ENCODE results near the gene CCDC87.
"Not testable (repeated sequence)": the region's sequence is repeated elsewhere in the genome, so short reads cannot be mapped to it uniquely, and the experiment has no call there.

The CCDC87 gene

DNA sequence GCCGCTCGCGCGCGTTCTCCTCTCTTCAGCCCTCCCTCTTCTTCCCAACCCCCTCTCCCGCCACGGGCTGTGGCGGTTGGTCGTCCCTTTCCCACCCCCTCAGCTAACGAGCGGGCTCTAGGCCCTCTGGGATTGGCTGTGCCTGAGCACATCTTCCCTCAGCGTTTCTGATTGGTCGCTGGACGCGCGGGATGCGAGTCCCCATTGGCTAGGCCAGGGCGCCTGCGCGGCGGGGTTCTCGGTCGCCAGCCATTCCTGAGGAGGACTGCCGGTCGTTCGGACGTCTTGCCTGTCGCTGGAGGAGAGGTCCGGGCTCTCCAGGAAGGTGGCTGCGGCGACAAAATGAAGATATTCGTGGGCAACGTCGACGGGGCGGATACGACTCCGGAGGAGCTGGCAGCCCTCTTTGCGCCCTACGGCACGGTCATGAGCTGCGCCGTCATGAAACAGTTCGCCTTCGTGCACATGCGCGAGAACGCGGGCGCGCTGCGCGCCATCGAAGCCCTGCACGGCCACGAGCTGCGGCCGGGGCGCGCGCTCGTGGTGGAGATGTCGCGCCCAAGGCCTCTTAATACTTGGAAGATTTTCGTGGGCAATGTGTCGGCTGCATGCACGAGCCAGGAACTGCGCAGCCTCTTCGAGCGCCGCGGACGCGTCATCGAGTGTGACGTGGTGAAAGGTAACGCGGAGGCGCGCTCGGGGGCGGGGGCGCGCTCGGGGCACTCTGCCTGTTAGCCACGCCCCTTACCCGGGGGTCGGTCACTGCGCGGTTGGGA is 23.7 kb upstream of the CCDC87 start, which contains the start of gene RBM14:
Gene RBM14 (plus strand): TSS at position 252 of the 776 bp plus-strand sequence. CDS start 91 bp downstream, at position 343.
- DNase-seq: peak; percentile 97 to 98

GRCh38 chr11:66614073-66614472 is 21.2 kb upstream of the CCDC87 start:
- DNase-seq: no peak

GRCh38 chr11:66612458-66612857 is 19.6 kb upstream of the CCDC87 start:
- DNase-seq: no peak

DNA sequence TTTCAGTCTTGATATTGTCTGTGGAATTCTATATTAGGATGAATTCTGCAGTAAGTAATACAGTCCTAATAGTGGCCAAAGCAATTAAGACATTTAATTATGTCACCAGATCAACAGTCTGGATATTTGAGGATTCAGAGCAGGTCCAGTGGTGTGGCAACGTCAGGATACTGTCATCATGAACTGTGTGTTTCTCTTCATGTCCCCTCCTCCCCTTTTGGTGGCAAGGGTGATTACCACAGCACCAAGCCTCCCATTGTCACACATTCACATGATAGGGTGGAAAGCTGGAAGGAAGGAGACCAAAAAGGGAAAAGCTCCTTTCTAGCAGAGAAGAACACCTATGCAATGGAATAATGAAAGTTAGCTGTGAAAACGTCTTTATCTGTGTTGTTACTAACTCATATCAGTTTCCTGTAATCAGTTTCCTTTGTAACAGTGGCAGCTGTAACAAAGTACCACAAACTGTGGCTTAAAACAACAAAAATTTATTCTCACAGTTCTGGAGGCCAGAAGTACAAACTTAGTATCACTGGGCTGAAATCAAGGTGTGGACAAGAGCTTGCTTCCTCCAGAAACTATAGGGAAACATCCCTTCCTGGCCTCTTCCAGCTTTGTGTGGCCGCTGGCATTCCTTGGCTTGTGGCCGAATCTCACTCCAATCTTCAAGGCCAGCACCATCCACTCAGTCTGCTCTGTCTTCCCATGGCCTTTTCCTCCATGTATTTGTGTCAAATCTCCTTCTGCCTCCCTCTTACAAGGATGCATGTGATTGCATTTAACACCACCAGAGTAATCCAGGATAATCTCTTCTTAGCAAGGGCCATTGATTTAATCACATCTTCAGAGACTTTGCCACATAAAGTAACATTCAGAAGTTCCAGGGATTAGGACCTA is 17.1 kb upstream of the CCDC87 start:
- no peak for DNase-seq

DNA sequence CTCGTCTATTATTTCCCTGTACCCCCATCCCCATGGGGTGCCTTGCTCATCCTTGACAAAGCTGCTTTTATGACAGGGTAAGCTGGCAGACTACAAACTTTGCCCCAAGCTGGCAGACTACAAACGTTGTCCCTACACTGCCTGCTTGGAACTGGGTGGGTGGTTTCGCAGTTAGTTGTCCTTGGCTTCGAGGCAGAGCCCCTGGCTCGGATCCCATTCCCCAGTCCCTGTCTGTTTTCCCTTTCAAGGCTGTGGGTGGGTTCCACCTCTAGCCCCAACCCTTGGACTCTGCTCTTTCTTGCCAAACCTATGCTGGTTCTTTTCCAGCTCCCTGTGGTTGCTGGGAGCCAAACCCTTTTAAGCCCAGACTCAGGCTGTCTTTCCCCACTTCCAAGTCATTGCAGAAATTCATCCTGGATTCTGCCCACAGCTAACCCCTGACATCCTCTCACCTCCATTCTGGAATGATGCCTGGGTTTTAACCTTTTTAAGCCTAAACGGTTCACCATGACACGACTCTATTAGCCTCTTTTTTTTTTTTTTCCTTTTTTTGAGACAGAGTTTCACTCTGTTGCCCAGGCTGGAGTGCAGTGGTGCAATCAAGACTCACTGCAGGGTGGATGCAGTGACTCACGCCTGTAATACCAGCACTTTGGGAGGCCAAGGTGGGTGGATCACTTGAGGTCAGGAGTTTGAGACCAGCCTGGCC is 14.4 kb upstream of the CCDC87 start:
- no peak for DNase-seq

- not testable (repeated sequence) for DNase-seq
These were observed 13.7 kb upstream of the CCDC87 start for GRCh38 chr11:66606608-66607007.

- no peak for DNase-seq
These were observed 11.3 kb upstream of the CCDC87 start for GRCh38 chr11:66604155-66604554.

- no peak for DNase-seq
These were observed 10.2 kb upstream of the CCDC87 start for GRCh38 chr11:66603072-66603471.

DNA sequence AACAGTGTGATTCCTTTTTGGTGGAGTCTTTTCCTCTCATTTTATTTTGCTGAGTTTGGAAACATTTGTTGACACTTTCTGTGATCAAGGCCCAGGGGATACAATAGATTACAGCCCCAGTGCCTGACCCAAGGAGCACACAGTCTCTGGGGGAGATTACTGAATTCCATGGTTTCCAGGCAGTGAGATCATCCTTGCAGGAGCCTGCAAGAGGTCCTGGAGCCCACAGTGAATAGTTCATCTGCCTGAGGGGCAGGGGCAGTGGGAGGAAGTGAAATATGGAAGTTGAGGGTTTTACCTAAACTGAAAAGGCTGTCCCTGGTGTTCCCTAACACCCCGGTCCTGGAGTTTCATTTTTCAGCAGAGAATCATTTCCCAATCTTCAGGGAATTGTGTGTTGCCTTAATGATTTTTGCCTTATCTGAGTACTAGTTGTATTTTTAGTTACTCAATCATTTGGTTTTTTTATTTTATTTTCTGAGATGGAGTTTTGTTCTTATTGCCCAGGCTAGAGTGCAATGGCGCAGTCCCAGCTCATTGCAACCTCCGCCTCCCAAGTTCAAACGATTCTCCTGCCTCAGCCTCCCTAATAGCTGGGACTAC is 7.9 kb upstream of the CCDC87 start:
- no peak for DNase-seq

- no peak for DNase-seq
These were observed 7.4 kb upstream of the CCDC87 start for GRCh38 chr11:66600219-66600618.

GRCh38 chr11:66598993-66599392 is 6.1 kb upstream of the CCDC87 start:
- no peak for DNase-seq

DNA sequence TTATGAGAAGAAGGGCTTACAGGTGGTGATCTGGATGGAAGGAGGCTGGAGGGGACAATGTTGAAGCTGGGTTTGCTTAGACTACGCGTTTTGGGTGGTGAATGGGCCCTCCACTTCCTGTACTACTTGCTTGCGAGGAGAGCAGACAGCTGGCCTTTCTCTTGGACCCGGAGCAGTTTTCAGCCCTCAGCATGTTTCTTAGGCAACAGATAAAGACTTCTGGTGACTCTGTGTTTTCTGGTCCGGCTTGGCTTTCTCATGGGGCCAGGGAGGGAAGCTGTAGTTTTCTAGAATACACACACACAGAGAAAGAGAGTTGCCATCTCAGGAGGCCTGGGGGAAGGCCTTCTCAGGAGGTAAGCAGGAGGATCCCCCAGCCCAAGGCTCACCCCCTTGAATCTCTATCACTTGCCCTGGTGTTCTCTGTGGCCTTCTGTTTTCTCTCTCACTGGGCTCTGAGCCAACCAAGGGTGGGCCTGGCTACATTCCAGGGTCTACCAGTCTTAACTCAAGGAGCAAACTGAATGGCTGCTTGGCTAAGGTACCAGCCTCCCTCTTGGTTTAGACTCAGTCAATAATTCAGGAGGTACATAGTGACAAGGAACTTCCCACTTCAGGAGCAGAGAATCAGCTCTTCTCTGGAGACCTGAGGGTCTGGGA is 2.5 kb upstream of the CCDC87 start:
- no peak for DNase-seq

DNA sequence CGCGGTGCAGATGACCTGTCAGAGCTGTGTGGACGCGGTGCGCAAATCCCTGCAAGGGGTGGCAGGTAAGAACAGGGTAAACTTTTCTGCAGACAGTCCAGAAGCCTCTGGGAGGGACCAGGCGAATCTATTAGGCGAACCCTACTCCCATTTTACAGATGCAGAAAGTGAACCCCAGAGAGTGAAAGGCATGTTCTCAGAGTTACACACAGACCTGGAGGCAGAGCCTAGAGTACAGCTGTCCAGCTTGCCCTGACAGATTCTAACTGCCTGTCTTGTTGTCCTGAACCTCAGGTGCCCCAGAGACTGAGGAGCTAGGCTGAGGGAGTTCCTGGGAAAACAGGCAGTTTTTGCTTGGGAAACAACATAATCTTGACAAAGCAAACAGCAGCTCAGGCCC is 787 bp upstream of the CCDC87 start:
- no peak for DNase-seq

GRCh38 chr11:66593303-66593635 is 406 bp upstream of the CCDC87 start:
- DNase-seq: peak in 1 of 2 experiments; percentile 1

GRCh38 chr11:66591175-66591574 is 1.7 kb downstream of the CCDC87 start:
- DNase-seq: no peak

DNA sequence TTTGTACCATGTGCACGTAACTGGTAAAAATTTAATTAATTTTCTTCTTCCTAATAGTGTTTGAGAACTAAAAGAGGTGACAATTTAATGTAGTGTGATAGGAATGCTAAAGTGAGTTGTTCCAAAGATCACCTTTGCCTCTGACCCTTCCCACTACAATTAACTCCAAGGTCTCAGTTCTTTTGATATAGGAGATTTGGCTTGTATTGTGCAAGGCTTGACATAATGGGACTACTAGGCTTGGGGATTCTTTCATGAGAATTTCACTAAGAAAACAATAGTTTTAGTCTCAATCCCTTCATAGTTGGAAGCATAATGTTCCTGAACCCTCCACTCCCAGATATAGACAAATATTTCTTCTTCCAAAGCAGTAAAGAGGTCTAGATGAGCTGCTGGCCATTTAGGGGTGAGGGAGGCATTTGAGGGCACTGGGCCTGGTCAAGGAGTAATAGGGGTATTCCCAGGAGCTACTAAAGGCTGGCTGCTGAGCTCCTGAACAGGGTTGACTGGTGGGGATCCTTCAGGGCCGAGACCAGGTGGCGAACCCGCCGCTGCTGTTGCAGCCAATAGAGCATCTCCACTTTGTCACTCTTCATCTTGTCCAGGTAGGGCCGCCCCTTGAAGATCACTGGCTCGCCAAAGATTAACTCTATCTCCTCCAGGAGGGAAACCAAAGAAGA is 2.7 kb downstream of the CCDC87 start:
- DNase-seq: no peak

DNA sequence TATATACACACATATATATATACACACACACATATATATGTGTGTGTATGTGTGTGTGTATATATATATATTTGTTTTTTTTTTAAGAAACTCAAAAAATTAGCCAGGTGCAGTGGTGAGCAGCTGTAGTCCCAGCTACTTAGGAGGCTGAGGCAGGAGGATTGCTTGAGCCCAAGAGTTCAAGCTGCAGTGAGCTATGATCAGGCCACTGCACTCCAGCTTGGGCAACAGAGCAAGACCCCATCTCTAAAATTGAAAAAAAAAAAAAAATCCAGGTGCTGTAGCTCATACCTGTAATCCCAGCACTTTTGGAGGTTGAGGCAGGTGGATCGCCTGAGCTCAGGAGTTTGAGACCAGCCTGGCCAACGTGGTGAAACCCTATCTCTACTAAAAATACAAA is 3.5 kb downstream of the CCDC87 start:
- DNase-seq: not testable (repeated sequence)

- DNase-seq: no peak
These were observed 6.7 kb downstream of the CCDC87 start for GRCh38 chr11:66586136-66586535.

DNA sequence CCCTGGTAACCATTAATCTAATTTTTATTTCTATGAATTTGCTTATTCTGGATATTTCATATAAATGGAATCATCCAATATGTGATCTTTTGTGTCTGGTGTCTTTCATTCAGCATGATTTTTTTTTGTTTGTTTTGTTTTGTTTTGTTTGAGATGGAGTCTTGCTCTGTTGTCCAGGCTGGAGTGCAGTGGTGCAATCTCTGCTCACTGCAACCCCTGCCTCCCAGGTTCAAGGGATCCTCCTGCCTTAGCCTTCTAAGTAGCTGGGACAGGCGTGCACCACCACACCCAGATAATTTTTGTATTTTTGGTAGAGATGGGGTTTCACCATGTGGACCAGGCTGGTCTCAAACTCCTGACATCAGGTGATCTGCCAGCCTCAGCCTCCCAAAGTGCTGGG is 7.4 kb downstream of the CCDC87 start:
- not testable (repeated sequence) for DNase-seq

GRCh38 chr11:66582565-66583147 is 10.2 kb downstream of the CCDC87 start:
- DNase-seq: not testable (repeated sequence)

DNA sequence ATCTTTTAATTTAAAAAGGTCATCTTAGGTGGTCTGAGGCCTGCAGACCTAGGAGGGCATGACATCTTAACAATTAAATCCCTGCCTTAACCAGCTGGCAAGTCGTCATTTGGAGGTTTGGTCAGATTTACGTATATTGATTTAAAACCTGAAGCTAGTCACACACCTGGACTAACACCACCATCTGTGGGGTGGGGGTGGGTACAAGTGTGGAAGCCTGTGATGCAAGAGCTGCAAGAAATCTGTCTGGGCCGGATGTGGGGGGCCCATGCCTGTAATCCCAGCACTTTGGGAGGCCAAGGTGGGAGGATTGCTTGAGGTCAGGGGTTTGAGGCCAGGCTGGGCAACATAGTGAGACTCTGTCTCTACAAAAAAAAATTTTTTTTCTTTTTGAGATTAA is 11.6 kb downstream of the CCDC87 start:
- DNase-seq: no peak

Measured in activated CD4-positive, alpha-beta T cell treated with anti-CD3 and anti-CD28 coated beads, Interleukin-2, amount 50 U/mL, for 4 hours (primary cell).